HG03457 (cell line): Measurements from ENCODE around the gene KRTAP4-4.
"Not testable (repeated sequence)": the region's sequence is repeated elsewhere in the genome, so short reads cannot be mapped to it uniquely, and the experiment has no call there.

Source experiments
- ATAC-seq: cut with Tn5 transposase; IDR thresholded peaks from one replicate; pipeline ENCODE4 v1.9.1; 2021; ENCODE audit warnings: moderate number of reproducible peaks; ENCODE audit not compliant: unreplicated experiment

Gene KRTAP4-4

DNA sequence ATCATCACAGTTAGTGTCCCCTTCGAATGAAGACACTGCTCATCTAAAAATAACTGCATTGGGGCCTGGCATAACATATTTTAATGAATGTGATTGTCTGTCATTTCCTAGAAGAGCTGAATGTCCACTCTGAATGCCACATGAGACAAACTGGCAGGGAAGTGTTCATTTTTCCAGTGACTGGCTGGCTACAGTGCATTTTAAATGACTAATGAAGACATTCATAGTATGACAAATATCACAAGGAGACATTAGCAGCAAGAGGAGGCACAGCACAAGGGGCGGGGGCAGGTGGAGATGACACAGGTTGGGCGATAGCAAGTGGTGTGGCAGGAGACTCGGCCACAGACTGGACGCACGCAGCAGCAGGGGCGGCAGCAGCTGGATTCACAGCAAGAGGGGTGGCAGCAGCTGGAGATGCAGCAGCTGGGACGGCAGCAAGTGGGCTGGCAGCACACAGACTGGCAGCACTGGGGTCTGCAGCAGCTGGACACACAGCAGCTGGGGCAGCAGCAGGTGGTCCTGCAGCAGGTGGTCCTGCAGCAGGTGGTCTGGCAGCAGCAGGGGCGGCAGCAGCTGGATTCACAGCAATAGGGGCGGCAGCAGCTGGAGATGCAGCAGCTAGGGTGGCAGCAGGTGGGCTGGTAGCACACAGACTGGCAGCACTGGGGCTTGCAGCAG, 11.4 kb downstream of the KRTAP4-4 start:
- not testable (repeated sequence) for ATAC-seq

DNA sequence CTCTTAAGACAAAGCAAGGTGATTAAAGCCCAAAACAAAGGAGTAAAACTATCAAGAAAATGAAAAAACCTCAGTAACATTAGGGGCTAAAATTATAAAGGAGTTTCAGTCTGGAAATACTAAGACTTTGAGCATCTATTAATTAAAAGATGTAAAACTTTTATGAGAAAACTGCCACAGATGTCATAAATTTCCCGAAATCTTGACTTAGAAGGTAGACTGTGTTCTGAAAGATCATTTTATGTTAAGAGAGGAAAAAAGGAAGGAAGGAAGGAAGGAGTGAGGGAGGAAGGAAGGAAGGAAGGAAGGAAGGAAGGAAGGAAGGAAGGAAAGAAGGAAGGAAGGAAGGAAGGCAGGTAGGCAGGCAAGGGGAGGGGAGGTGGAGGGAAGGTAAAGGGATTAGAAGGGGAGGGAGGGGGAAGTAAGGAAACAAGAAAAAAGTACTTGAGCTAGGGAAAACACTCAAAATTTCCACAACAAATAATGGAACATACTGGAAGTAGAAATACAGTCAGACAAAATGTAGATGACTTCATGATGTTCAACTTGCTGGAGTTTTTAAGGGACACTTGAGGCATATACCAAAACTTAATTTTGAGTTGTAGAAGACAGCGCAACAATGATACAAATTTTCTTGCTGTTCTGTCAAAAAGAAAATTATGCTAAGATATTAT, 12.9 kb downstream of the KRTAP4-4 start:
- no peak for ATAC-seq

DNA sequence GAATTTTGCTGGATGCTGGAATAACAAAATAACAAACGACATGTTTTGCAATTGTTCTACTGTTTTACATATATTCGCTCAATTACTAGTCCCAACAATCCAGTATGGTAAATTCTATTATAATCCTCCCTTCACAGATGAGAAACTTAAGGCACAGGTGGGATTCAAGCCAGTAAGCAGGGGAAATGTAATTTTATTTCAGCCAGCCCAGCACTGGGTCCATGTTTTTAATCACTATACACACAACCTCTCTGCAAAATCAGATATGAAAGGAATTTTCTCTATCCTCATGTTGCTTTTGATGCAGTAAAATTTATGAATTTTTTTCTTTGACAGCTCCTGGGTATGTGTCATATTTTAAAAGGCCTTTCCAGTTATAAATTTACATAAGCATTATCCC, 15.3 kb downstream of the KRTAP4-4 start:
- no peak for ATAC-seq

DNA sequence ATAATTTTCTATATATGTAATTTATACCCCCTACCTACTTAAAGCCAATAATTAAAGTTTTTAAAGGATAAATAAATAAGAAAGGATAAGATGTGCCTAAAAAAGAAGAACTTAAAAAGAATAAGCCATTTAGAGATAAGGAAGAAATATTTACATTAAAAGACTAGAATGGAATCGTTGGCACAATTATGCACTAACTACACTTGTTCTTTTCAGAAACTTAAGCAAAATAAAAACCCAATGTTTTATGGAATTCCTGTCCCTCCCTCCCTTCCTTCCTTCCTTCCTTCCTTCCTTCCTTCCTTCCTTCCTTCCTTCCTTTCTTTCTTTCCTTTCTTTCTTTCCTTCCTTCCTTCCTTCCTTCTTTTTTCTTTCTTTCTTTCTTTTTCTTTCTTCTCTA, 15.7 kb downstream of the KRTAP4-4 start:
- ATAC-seq = no peak

DNA sequence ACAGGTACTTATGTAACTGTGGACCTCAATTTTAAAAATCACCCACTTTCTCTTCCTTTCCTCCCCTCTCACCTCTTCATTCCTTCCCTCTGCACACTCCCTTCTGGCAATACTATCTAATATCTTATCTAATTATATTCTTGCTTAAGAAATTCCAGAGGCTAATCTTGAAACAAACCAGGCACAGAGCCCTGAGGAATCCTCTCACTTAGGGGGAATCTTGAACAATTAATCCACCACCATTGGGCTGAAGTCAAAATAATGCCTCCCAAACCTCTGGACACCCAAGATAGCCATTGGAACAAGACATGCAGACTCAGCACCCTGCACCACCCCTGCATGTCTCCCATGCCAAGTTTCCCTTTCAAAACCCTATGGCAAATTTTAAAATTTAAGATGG, 19.2 kb downstream of the KRTAP4-4 start:
- no peak for ATAC-seq

DNA sequence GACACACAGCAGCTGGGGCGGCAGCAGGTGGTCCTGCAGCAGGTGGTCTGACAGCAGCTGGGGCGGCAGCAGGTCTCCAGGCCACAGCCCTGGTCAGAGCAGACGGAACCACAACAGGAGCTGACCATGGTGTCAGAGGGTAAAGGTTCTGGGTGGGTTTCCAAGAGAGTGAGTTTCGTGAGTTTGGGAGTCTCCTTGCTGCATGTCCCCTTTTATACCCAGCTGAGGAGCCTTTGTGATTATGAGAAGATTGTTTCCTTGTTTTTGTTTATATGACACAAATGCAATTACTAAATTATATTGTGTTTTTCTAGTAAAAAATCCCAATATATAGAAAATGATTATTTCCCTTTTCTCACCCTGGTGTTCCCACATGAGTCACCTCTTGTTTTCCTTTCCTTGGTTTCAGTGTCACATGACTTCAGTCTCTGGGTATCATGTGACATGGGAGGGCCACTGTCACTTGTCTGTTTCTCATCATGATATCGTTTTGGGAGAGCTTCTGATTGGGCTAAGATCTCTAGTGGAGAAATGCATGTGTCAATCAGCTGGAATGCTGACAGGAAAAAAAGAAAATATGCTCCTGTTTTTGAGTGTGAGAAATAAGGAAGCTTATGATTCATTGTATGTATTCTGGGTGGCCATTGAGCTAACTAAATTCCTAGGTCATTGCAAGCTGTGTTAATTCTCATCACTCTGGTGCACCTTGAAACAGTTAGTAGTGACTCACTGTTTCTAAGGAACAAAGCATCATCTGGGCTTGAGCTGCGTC, 20.0 kb downstream of the KRTAP4-4 start, which contains the start of gene KRTAP4-6:
TSS of gene KRTAP4-6 (minus strand) at position 185 of the 772 bp plus-strand sequence. CDS start at position 128, 57 bp downstream.
- no peak for ATAC-seq

DNA sequence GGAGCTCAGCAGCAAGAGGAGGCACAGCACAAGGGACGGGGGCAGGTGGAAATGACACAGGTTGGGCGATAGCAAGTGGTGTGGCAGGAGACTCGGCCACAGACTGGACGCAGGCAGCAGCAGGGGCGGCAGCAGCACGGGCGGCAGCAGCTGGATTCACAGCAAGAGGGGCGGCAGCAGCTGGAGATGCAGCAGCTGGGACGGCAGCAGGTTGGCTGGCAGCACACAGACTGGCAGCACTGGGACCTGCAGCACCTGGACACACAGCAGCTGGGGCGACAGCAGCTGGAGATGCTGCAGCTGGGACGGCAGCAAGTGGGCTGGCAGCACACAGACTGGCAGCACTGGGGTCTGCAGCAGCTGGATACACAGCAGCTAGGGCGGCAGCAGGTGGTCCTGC, 20.7 kb downstream of the KRTAP4-4 start:
- not testable (repeated sequence) for ATAC-seq

DNA sequence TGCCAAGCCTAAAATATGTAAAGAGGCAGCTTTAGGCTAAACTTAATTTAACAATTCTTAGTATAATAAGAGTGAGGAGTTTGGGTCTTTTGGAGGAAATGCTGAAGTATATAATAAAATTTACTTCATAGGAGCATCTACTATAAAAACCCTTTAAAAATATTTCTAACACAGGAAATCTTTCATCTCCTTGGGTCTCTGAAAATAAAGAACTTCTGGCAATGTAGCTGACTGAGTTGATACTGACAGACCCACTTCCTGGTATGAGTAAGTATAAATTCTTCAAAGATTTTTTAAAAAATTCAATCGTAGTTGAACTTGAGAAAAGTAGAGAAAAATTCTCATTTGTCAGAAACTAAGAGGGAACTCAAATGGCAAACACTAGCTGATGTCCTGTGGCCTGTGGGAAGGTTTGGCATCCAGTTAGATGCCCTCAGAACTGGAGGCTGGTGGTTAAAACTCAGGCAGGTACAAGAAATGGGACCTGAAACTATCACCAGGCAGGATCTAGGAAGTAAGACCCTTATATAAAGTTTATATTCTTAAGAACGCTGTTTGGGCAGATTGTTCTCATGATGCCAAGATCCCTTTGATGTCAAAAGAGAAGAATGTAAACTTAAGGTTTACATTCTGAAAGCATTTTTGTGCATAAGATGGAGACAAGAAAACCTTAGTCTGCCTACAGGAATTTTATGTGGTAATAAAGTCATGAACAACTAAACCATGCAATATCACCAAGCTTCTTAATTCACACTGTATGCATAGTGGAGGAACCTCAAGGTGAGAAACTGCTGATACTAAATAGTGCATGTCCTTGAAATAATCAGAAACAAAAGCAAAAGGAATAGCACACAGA, 26.4 kb downstream of the KRTAP4-4 start:
- ATAC-seq = no peak

DNA sequence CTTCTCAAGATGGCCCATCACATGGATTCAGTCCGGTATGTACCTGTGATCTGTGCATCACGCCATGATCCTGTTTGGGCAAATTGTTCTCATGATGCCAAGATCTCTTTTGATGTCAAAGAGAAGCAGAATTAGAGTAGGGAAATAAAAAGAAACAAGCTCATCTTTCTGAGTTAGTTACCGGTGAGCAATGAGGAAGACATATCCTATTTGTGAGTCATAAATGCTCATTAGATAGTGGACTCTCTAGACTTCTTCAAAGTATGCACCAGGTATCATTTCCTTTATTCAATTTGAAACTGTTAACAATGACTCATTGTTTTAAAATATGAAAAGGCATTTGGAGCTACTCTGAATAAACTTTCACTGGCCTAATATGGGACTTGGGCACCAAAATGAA, 28.6 kb downstream of the KRTAP4-4 start:
- ATAC-seq = no peak

DNA sequence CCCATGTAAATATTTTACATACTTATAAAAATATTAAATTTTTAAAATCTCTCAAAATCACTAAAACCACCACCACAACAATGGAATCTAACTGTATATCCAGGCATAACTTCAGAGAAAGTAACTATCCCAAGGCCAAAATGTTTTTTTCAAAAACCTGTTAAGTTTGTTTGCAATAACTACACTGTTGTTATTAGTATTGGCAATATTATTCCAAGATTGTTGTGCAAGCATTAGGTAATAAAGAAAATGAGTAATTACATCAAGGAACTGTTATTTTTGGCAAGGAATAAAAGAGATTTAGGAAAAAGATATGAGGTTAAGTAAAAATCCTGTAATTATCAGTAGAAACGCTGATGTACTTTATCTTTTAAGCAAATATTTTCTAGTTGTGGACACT, 33.2 kb downstream of the KRTAP4-4 start:
- ATAC-seq = no peak

DNA sequence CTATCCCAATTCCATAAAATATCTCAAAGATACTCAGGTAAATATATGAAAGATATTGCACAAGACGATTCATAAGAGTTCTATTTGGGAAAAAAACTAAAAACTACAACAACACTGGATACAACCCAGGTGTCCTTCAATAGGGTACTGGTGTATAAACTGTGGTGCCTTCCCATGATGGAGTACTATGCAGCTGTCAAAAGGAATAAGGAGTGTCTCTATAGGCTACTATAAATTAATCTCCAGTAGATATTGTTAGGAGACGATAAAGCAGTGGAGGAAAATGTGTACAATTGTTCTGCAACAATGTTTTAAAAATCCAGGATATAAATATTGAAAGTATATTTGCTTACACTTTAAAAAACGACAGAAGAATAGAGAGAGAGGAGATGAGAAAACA, 34.1 kb downstream of the KRTAP4-4 start:
- ATAC-seq = no peak

DNA sequence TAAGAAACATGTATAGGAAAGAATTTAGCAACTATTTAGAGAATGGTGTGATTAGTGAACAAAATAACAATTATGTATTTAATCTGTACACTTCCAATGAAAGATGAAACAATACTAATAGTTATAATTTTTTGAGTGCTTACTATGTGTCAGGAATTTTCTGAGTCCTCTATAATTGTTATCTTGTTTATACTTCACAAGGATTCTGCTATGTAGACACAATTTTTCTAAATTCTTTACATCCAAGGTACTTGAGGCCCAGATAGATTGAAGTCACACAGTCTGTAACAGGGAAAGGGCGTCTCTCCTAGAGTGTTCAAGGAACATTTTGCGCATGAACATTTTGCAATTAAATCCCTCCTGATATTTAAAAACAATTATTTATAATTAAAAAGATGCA, 35.5 kb downstream of the KRTAP4-4 start:
- ATAC-seq = no peak

DNA sequence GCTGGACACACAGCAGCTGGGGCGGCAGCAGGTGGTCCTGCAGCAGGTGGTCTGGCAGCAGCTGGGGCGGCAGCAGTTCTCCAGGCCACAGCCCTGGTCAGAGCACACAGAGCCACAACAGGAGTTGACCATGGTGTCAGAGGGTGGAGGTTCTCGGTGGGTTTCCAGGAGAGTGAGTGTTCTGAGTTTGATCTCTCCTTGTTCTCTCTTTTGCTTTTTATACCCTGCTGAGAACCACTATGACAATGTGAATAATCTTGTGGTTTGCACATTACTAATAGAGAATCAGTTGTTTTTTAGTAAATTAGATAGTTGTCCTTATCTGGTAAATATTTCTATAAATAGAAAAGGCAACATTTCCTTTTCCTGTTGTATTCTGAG, 36.6 kb downstream of the KRTAP4-4 start, which contains the start of gene KRTAP4-12:
TSS of gene KRTAP4-12 (minus strand) at position 192 of the 381 bp plus-strand sequence. CDS start at position 132, 60 bp downstream.
- ATAC-seq = not testable (repeated sequence)

DNA sequence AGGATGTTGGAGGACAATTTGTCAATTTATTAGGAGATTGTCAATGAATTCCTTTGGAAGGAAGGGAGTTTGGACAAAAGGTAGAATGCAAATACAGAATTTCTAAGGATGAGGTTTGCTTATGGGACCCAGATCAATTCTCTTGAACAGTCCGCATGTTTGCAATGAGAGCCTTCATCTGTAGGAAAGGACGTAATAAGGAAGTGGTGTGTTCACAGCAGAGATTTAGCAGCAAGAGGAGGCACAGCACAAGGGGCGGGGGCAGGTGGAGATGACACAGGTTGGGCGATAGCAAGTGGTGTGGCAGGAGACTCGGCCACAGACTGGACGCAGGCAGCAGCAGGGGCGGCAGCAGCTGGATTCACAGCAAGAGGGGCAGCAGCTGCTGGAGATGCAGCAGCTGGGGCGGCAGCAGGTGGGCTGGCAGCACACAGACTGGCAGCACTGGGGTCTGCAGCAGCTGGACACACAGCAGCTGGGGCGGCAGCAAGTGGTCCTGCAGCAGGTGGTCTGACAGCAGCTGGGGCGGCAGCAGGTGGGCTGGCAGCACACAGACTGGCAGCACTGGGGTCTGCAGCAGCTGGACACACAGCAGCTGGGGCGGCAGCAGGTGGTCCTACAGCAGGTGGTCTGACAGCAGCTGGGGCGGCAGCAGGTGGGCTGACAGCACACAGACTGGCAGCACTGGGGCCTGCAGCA, 37.1 kb downstream of the KRTAP4-4 start:
- ATAC-seq = not testable (repeated sequence)

DNA sequence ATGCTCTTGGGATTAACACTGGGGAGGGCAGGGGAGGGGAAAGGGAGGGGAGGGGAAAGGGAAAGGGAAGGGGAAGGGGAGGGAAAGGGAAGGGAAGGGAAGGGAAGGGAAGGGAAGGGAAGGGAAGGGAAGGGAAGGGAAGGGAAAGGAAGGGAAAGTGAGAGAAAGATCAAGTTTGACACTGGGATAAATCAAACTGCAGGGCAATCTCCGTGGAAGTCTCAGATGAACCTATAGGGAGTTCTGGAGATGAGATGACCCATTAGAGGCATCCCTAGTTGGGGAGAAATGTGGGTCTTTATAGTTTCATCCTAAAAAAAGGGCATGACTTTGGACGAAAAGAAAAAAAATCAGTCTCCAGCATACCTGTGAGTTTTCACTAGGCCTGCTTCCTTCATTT, 38.8 kb downstream of the KRTAP4-4 start:
- ATAC-seq = no peak

DNA sequence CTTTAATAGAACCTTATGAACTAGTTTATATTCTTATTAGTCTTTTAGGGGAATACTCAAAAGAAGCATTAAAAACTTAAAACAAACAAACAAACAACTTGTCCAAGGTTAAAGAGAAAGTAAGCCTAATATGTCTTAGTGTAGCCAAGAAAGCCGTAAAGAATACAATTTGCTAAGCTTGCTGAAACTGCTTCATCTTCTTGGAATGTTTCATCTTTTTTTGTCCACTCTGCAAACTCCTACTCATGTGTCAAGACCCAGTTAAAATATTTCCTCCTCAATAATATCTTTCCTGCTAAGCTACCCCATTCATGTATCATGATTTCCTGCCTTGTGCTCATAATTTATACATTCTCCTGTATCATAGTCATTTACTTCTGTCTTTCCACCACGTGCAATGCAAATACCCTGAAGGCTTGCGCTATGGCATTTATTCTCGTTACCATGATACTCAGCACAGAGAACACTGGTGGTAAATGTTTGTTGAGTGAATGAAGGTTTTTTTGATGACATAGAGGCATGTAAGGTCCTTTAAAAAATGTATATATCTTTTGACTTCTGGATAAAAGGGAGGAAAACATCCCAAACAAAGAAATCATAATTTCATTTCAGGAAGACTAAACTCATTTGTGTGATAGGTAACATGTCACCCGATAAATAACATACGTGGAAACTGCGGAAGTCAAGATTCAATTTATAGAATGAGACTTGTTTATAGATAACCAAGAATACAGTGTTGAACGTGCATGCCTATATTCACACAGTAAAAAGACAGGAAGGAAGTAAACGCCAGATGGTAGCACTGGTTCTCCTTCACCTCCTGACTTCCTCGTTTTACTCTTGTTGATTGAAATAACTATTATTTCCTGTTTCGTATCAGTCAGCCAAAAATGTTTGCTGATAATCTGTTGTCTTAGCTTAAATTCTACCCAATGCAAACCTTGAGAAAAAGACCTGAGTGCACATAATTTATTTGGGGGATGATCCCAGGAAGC, 40.6 kb downstream of the KRTAP4-4 start:
- not testable (repeated sequence) for ATAC-seq

DNA sequence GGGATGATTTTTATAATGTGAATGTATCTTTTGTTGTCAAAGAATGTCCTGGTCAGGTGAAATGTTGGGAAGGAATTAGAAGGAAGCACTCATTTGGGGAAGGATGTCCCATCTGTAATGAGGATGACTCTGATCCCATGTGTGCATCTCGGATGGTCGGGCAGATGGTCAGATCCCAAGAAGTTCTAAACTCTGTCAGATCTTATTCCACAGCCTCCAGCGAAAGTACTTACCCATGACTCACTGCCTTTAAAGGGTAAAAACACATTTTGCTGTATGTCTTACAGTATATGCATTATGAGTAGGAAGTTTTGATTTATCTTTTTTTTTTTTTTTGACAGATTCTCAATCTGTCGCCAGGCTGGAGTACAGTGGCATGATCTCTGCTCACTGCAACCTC, 41.8 kb downstream of the KRTAP4-4 start:
- no peak for ATAC-seq

DNA sequence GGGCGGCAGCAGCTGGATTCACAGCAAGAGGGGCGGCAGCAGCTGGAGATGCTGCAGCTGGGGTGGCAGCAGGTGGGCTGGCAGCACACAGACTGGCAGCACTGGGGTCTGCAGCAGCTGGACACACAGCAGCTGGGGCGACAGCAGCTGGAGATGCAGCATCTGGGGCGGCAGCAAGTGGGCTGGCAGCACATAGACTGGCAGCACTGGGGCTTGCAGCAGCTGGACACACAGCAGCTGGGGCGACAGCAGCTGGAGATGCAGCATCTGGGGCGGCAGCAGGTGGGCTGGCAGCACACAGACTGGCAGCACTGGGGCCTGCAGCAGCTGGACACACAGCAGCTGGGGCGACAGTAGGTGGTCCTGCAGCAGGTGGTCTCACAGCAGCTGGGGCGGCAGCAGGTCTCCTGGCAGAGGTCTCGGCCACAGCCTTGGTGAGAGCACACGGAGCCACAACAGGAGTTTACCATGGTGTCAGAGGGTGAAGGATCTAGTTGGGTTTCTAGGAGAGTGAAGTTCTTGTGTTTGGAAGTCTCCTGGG, 42.6 kb downstream of the KRTAP4-4 start, which contains the start of gene KRTAP4-11:
TSS of gene KRTAP4-11 (minus strand) at position 528 of the 541 bp plus-strand sequence. CDS start at position 470, 58 bp downstream.
- ATAC-seq = not testable (repeated sequence)
